ENCODE measurements around the gene LOXL3.

DNA sequence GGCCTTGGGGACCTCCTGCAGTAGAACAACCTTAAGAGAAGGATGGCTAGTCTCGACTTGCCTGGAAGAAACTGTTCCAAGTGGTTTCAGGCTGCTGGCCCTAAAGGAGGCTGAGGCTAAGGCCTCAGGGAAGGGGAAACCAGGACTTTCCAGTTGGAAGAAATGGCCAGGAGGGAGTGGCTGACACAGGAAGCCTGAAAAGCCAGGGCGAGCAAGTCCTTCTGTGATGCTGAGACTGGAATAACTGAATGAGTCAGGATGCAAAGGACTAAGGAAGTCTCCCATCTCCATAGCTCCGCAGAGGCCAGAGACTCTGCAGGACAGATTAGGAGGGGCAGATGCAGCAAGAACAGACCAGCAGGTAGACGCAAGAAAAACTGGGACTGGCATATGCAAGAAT, 16.6 kb downstream of the LOXL3 start:
- TF ChIP-seq, protein P1, sequence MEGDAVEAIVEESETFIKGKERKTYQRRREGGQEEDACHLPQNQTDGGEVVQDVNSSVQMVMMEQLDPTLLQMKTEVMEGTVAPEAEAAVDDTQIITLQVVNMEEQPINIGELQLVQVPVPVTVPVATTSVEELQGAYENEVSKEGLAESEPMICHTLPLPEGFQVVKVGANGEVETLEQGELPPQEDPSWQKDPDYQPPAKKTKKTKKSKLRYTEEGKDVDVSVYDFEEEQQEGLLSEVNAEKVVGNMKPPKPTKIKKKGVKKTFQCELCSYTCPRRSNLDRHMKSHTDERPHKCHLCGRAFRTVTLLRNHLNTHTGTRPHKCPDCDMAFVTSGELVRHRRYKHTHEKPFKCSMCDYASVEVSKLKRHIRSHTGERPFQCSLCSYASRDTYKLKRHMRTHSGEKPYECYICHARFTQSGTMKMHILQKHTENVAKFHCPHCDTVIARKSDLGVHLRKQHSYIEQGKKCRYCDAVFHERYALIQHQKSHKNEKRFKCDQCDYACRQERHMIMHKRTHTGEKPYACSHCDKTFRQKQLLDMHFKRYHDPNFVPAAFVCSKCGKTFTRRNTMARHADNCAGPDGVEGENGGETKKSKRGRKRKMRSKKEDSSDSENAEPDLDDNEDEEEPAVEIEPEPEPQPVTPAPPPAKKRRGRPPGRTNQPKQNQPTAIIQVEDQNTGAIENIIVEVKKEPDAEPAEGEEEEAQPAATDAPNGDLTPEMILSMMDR (IDR thresholded peaks at IDR 0.05), result no peak
- no peak for TF ChIP-seq EP300 (IDR thresholded peaks at IDR 0.05)
- TF ChIP-seq POLR2A (IDR thresholded peaks at IDR 0.05), result no peak

All from tibial nerve (tissue), 4 donors.